Calu3 (cell line): ENCODE data around the gene RPP25L. TPM values are rescaled to one million over a fixed set of nuclear protein-coding genes. Genes with fewer than 3 reads are reported as not detected.
A peak's percentile ranks its signal among the peaks of the same experiment; 100 is the strongest.

ENCODE experiments used
- BruUV-seq: library from RNA; stranded (reverse); fragments of 400-500 nt; replicated peaks from 2 replicates; lab custom pipeline; 2021; lab: Mats Ljungman, UMichigan
- CTCF ChIA-PET: fragments of 300-600 bp; sonication (Branson Sonifier 250); formaldehyde crosslinking; loops from one replicate; lab custom pipeline; 2022; ENCODE audit warnings: antibody characterized with exemption; lab: Charles Lee
- DNase-seq: peaks from one replicate; pipeline ENCODE4 v3.0.0; 2022
- H3K27ac Mint-ChIP-seq: one replicate; pipeline ENCODE4 v1.8.0; 2022; ENCODE audit warnings: mixed read lengths; ENCODE audit not compliant: unreplicated experiment
- H3K27me3 Mint-ChIP-seq: one replicate; pipeline ENCODE4 v1.8.0; 2022; ENCODE audit warnings: mixed read lengths; ENCODE audit not compliant: unreplicated experiment
- H3K36me3 Mint-ChIP-seq: one replicate; pipeline ENCODE4 v1.8.0; 2022; ENCODE audit warnings: mild to moderate bottlenecking, moderate library complexity, mixed read lengths; ENCODE audit not compliant: insufficient read depth, unreplicated experiment
- H3K4me1 Mint-ChIP-seq: one replicate; pipeline ENCODE4 v1.8.0; 2022; ENCODE audit warnings: mild to moderate bottlenecking, low read depth, mixed read lengths; ENCODE audit not compliant: unreplicated experiment
- H3K4me3 Mint-ChIP-seq: one replicate; pipeline ENCODE4 v1.8.0; 2022; ENCODE audit warnings: mild to moderate bottlenecking, low read depth, moderate library complexity, mixed read lengths; ENCODE audit not compliant: unreplicated experiment
- H3K9me3 Mint-ChIP-seq: one replicate; pipeline ENCODE4 v1.8.0; 2022; ENCODE audit warnings: low read depth, mixed read lengths; ENCODE audit not compliant: unreplicated experiment
- intact Hi-C: fragments of 100-400 bp; cut with micrococcal nuclease; formaldehyde crosslinking; loops from one replicate; pipeline ENCODE4 v1.10.0; 2022; ENCODE audit not compliant: unreplicated experiment
- total RNA-seq: library from RNA; stranded (reverse); gene quantifications from 2 replicates; pipeline ENCODE4 v1.2.3, GENCODE V29; 2022
- TF ChIP-seq, protein P1 (sequence below): fragments of 200-600 bp; IDR thresholded peaks from one replicate; pipeline ENCODE4 v1.8.0; 2022; ENCODE audit warnings: antibody characterized with exemption; ENCODE audit not compliant: unreplicated experiment

The RPP25L gene
- total RNA-seq, 1 experiment from 2014 or later = 17.6 TPM

DNA sequence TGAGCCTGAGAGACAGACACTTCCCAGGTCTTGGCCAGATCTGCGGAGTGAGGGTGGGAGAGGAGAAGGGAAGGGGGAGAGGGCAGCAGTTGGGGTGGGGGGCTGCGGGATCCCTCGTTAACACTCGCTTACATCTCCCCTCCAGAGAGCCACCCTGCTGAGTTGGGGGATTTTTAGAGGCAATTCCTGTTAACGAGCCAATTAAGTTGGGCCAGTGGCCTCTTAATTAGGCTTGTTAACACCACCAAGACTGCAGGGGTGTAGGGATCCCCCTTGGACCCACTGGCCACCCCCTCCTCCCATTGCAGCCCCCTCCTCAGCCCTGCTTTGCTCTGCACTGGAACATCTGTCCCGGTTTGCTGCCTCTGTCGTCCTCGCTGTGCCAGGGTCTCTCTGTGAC, 46.0 kb downstream of the RPP25L start:
- no TSS peak for BruUV-seq
- Mint-ChIP-seq H3K9me3 (no peaks in the 10 kb centered on the region), H3K27ac (no peak overlapping the region), H3K4me1 (no peaks in the 10 kb centered on the region), H3K27me3 (peaks cover 95% of the 10 kb centered on the region), H3K36me3 (no peaks in the 10 kb centered on the region), H3K4me3 (no peak overlapping the region)
- CTCF ChIA-PET = no interaction called here
- DNase-seq = no peak
- intact Hi-C loops = no loop called here
- TF ChIP-seq, protein P1, sequence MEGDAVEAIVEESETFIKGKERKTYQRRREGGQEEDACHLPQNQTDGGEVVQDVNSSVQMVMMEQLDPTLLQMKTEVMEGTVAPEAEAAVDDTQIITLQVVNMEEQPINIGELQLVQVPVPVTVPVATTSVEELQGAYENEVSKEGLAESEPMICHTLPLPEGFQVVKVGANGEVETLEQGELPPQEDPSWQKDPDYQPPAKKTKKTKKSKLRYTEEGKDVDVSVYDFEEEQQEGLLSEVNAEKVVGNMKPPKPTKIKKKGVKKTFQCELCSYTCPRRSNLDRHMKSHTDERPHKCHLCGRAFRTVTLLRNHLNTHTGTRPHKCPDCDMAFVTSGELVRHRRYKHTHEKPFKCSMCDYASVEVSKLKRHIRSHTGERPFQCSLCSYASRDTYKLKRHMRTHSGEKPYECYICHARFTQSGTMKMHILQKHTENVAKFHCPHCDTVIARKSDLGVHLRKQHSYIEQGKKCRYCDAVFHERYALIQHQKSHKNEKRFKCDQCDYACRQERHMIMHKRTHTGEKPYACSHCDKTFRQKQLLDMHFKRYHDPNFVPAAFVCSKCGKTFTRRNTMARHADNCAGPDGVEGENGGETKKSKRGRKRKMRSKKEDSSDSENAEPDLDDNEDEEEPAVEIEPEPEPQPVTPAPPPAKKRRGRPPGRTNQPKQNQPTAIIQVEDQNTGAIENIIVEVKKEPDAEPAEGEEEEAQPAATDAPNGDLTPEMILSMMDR = no peak

DNA sequence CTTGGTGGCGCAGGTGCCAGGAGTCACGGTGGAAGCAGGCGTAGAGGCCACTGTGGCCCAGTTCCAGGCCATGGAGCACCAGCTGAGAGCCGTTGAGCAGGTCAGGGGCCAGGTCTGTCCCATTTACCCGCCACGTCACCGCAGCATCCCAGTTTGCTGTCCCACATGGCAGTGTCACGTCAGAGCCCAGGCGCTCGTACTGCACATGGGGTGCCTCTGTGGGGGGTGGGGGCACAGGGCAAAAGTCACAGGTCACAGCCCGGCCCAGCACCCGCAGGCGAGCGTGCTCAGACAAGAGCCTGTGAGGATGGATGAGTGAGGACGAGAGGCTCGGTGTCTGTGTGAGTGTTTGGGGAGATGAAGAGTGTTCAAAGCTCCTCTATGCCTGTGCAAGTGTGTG, 47.3 kb downstream of the RPP25L start:
- BruUV-seq = no TSS peak
- no peaks in the 10 kb centered on the region for H3K9me3 Mint-ChIP-seq
- no peak overlapping the region for H3K27ac Mint-ChIP-seq
- DNase-seq = no peak
- no peaks in the 10 kb centered on the region for H3K36me3 Mint-ChIP-seq
- H3K4me1 Mint-ChIP-seq = peaks cover 10% of the 10 kb centered on the region
- intact Hi-C loops = no loop called here
- TF ChIP-seq, protein P1 = no peak
- CTCF ChIA-PET = no interaction called here
- peaks cover 95% of the 10 kb centered on the region for H3K27me3 Mint-ChIP-seq
- H3K4me3 Mint-ChIP-seq = no peak overlapping the region

DNA sequence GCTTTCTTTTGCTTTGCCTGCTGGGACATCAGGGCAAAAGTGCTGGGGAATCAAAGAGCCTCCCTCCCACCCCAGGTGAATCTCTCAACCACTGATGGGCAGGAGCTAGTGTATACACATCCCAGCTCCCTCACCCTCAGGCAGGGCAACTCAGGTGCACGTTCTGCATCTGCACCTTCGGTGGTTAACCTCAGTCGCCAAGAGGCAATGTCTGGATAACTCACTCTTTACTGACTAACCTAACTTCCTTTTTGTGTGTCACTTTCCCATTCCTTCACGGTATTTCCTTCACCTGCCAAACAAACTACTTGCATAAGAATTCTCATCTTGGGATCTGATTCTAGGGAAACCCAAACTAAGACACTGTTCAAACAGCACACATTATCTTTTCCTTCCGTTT, 48.6 kb downstream of the RPP25L start:
- no peak overlapping the region for H3K27ac Mint-ChIP-seq
- CTCF ChIA-PET = no interaction called here
- TF ChIP-seq, protein P1 = no peak
- no peaks in the 10 kb centered on the region for H3K9me3 Mint-ChIP-seq
- DNase-seq = no peak
- intact Hi-C loops = no loop called here
- no peaks in the 10 kb centered on the region for H3K36me3 Mint-ChIP-seq
- H3K27me3 Mint-ChIP-seq = peaks cover 86% of the 10 kb centered on the region
- BruUV-seq = no TSS peak
- H3K4me3 Mint-ChIP-seq = no peak overlapping the region
- H3K4me1 Mint-ChIP-seq = peaks cover 11% of the 10 kb centered on the region

DNA sequence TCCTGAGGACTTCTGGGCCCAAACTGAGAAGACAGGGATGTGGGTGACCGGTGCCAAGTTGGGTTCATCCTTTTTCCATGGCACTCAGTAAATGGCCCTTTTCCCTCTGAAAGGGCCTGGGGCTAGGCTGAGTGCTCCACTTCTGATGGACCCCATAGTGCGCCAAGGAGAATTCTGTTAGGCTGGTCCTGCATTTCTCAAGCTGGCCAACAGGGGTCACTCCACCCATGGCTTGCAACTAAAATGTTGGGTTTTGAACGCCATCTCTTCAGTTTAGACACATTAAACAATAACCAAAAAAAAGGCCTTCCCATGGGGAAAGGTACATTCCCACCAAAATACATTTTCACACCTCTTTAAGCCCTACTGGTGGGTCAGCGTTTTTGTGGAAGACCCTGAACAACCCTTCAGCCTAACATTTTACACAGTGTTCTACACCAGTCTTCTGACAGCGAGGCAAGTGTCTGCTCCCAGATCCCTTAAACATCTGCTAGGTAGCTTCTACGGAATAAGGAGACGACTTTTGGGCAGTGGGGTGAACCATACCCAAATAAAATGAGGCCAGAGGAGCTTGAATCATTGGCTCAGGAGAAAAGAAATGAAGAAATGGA, 49.7 kb downstream of the RPP25L start:
- intact Hi-C loops = no loop called here
- H3K36me3 Mint-ChIP-seq = no peaks in the 10 kb centered on the region
- TF ChIP-seq, protein P1 = peak; percentile 23
- H3K4me3 Mint-ChIP-seq = no peak overlapping the region
- no peak overlapping the region for H3K27ac Mint-ChIP-seq
- CTCF ChIA-PET = interaction anchor here (1.0 kb wide), 1 partner anchor 41 kb away, joined by 3 read pairs; no protein-coding TSS in a partner anchor
- no peak for DNase-seq
- H3K9me3 Mint-ChIP-seq = no peaks in the 10 kb centered on the region
- peaks cover 84% of the 10 kb centered on the region for H3K27me3 Mint-ChIP-seq
- no TSS peak for BruUV-seq
- peaks cover 11% of the 10 kb centered on the region for H3K4me1 Mint-ChIP-seq
